ENCODE results near the gene PLEKHG3. TPM values are rescaled to one million over a fixed set of nuclear protein-coding genes. Genes with fewer than 3 reads are reported as not detected.

The PLEKHG3 gene
- total and polyA plus RNA-seq, 2 experiments from 2014 or later: 23.0 to 83.1 TPM

- Histone ChIP-seq H3K4me3 (no peak overlapping the region), H3K4me1 (ENCODE audit: insufficient read depth) (no peaks in the 10 kb centered on the region), H3K9me2 (ENCODE audit: insufficient read depth) (no peaks in the 10 kb centered on the region), H3K79me2 (replicated peaks; ENCODE audit: insufficient read depth) (no peaks in the 10 kb centered on the region), H2AFZ (no peak overlapping the region), H4K20me1 (replicated peaks; ENCODE audit: insufficient read depth) (peaks cover 3% of the 10 kb centered on the region; the same call in 1 of the 2 replicates), H3K27me3 (ENCODE audit: insufficient read depth) (no peaks in the 10 kb centered on the region), H3F3A (replicated peaks; ENCODE audit: low read depth) (no peaks in the 10 kb centered on the region), H3K27ac (ENCODE audit: low read depth) (no peak overlapping the region), H3K4me2 (no peak overlapping the region), H3K36me3 (ENCODE audit: insufficient read depth) (peaks cover 19% of the 10 kb centered on the region)
- Mint-ChIP-seq H3K4me1 (peaks cover 12% of the 10 kb centered on the region; the same call in 2 of the 3 replicates), H3K27ac (no peak overlapping the region), H3K9me3 (no peaks in the 10 kb centered on the region), H3K4me3 (no peak overlapping the region), H3K27me3 (ENCODE audit: insufficient read depth, low read depth, poor library complexity) (peaks cover 14% of the 10 kb centered on the region), H3K36me3 (ENCODE audit: low read depth) (peaks cover 84% of the 10 kb centered on the region)
- DNase-seq (ENCODE audit: low spot score) (no peak), ATAC-seq (no peak)
- TF ChIP-seq CREB1 (CRISPR knock-in tag; IDR thresholded peaks at IDR 0.05; ENCODE audit: low read depth) (no peak), NANOG (IDR thresholded peaks at IDR 0.05; ENCODE audit: borderline replicate concordance) (no peak), STAT1 (IDR thresholded peaks at IDR 0.05; ENCODE audit: unreplicated experiment) (no peak), EZH2phosphoT487 (IDR thresholded peaks at IDR 0.05; ENCODE audit: unreplicated experiment) (no peak), ZNF114 (CRISPR knock-in tag; IDR thresholded peaks at IDR 0.05) (no peak), POLR2AphosphoS5 (IDR thresholded peaks at IDR 0.05; ENCODE audit: low read depth) (no peak), ZNF331 (CRISPR knock-in tag; IDR thresholded peaks at IDR 0.05; ENCODE audit: low read depth) (no peak), JUNB (IDR thresholded peaks at IDR 0.05; ENCODE audit: unreplicated experiment) (no peak), EZH2 (IDR thresholded peaks at IDR 0.05; ENCODE audit: low read depth, unreplicated experiment) (no peak)
- TF ChIP-seq, protein P1, sequence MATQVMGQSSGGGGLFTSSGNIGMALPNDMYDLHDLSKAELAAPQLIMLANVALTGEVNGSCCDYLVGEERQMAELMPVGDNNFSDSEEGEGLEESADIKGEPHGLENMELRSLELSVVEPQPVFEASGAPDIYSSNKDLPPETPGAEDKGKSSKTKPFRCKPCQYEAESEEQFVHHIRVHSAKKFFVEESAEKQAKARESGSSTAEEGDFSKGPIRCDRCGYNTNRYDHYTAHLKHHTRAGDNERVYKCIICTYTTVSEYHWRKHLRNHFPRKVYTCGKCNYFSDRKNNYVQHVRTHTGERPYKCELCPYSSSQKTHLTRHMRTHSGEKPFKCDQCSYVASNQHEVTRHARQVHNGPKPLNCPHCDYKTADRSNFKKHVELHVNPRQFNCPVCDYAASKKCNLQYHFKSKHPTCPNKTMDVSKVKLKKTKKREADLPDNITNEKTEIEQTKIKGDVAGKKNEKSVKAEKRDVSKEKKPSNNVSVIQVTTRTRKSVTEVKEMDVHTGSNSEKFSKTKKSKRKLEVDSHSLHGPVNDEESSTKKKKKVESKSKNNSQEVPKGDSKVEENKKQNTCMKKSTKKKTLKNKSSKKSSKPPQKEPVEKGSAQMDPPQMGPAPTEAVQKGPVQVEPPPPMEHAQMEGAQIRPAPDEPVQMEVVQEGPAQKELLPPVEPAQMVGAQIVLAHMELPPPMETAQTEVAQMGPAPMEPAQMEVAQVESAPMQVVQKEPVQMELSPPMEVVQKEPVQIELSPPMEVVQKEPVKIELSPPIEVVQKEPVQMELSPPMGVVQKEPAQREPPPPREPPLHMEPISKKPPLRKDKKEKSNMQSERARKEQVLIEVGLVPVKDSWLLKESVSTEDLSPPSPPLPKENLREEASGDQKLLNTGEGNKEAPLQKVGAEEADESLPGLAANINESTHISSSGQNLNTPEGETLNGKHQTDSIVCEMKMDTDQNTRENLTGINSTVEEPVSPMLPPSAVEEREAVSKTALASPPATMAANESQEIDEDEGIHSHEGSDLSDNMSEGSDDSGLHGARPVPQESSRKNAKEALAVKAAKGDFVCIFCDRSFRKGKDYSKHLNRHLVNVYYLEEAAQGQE (IDR thresholded peaks at IDR 0.05; ENCODE audit: unreplicated experiment): no peak
- TF ChIP-seq, protein P2, sequence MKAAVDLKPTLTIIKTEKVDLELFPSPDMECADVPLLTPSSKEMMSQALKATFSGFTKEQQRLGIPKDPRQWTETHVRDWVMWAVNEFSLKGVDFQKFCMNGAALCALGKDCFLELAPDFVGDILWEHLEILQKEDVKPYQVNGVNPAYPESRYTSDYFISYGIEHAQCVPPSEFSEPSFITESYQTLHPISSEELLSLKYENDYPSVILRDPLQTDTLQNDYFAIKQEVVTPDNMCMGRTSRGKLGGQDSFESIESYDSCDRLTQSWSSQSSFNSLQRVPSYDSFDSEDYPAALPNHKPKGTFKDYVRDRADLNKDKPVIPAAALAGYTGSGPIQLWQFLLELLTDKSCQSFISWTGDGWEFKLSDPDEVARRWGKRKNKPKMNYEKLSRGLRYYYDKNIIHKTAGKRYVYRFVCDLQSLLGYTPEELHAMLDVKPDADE (IDR thresholded peaks at IDR 0.05): no peak
- TF ChIP-seq, protein P3, sequence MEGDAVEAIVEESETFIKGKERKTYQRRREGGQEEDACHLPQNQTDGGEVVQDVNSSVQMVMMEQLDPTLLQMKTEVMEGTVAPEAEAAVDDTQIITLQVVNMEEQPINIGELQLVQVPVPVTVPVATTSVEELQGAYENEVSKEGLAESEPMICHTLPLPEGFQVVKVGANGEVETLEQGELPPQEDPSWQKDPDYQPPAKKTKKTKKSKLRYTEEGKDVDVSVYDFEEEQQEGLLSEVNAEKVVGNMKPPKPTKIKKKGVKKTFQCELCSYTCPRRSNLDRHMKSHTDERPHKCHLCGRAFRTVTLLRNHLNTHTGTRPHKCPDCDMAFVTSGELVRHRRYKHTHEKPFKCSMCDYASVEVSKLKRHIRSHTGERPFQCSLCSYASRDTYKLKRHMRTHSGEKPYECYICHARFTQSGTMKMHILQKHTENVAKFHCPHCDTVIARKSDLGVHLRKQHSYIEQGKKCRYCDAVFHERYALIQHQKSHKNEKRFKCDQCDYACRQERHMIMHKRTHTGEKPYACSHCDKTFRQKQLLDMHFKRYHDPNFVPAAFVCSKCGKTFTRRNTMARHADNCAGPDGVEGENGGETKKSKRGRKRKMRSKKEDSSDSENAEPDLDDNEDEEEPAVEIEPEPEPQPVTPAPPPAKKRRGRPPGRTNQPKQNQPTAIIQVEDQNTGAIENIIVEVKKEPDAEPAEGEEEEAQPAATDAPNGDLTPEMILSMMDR (conservative IDR thresholded peaks at IDR 0.05; ENCODE audit: low read depth in 2 of 2): no peak
- TF ChIP-seq, protein P4, sequence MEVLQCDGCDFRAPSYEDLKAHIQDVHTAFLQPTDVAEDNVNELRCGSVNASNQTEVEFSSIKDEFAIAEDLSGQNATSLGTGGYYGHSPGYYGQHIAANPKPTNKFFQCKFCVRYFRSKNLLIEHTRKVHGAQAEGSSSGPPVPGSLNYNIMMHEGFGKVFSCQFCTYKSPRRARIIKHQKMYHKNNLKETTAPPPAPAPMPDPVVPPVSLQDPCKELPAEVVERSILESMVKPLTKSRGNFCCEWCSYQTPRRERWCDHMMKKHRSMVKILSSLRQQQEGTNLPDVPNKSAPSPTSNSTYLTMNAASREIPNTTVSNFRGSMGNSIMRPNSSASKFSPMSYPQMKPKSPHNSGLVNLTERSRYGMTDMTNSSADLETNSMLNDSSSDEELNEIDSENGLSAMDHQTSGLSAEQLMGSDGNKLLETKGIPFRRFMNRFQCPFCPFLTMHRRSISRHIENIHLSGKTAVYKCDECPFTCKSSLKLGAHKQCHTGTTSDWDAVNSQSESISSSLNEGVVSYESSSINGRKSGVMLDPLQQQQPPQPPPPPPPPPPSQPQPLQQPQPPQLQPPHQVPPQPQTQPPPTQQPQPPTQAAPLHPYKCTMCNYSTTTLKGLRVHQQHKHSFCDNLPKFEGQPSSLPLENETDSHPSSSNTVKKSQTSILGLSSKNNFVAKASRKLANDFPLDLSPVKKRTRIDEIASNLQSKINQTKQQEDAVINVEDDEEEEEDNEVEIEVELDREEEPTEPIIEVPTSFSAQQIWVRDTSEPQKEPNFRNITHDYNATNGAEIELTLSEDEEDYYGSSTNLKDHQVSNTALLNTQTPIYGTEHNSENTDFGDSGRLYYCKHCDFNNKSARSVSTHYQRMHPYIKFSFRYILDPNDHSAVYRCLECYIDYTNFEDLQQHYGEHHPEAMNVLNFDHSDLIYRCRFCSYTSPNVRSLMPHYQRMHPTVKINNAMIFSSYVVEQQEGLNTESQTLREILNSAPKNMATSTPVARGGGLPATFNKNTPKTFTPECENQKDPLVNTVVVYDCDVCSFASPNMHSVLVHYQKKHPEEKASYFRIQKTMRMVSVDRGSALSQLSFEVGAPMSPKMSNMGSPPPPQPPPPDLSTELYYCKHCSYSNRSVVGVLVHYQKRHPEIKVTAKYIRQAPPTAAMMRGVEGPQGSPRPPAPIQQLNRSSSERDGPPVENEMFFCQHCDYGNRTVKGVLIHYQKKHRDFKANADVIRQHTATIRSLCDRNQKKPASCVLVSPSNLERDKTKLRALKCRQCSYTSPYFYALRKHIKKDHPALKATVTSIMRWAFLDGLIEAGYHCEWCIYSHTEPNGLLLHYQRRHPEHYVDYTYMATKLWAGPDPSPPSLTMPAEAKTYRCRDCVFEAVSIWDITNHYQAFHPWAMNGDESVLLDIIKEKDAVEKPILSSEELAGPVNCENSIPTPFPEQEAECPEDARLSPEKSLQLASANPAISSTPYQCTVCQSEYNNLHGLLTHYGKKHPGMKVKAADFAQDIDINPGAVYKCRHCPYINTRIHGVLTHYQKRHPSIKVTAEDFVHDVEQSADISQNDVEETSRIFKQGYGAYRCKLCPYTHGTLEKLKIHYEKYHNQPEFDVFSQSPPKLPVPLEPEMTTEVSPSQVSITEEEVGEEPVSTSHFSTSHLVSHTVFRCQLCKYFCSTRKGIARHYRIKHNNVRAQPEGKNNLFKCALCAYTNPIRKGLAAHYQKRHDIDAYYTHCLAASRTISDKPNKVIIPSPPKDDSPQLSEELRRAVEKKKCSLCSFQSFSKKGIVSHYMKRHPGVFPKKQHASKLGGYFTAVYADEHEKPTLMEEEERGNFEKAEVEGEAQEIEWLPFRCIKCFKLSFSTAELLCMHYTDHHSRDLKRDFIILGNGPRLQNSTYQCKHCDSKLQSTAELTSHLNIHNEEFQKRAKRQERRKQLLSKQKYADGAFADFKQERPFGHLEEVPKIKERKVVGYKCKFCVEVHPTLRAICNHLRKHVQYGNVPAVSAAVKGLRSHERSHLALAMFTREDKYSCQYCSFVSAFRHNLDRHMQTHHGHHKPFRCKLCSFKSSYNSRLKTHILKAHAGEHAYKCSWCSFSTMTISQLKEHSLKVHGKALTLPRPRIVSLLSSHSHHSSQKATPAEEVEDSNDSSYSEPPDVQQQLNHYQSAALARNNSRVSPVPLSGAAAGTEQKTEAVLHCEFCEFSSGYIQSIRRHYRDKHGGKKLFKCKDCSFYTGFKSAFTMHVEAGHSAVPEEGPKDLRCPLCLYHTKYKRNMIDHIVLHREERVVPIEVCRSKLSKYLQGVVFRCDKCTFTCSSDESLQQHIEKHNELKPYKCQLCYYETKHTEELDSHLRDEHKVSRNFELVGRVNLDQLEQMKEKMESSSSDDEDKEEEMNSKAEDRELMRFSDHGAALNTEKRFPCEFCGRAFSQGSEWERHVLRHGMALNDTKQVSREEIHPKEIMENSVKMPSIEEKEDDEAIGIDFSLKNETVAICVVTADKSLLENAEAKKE (CRISPR knock-in tag; IDR thresholded peaks at IDR 0.05): no peak
Measured at GRCh38 chr14:64743061-64743460, 38.8 kb downstream of the PLEKHG3 start.
